ENCODE measurements around the gene SVIL. TPM values are rescaled to one million over a fixed set of nuclear protein-coding genes. Genes with fewer than 3 reads are reported as not detected.
"Not testable (repeated sequence)": the region's sequence is repeated elsewhere in the genome, so short reads cannot be mapped to it uniquely, and the experiment has no call there.

Gene SVIL
- polyA plus RNA-seq, 4 donors, result 6.7 to 26.4 (median 9.8) TPM

DNA sequence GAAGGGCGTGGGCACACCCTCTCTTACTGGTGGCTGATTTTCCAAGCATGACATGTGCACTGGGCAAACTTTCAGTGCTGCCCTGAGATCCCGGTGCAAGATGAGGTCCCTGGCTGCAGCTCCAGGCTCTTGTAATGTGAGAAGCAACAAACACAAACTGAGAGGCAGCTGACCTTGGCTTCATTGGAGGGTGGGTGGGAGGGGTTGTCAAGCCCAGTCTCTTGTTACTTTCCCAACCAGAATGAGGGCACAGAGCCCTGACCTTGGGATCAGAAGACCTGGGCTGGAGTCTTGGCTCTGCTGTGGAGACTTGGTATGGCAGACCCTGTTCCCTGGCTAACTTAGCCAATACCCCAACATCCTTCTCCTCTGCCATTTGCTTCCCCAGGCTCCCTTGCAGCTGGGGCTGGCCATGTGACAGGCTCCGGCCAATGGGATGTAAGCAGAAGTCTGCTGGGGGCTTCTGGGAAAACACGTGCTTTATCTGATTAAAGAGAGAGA, 170.1 kb downstream of the SVIL start:
- H3K4me3 ChIP-seq (ENCODE audit: low read depth in 1 of 3, low read length in 3 of 3); H3K27me3 ChIP-seq (ENCODE audit: control insufficient read depth in 3 of 3, insufficient read depth in 3 of 3, low read length in 3 of 3); DNase-seq; H3K27ac ChIP-seq (ENCODE audit: low read depth in 1 of 3, low read length in 2 of 3); H3K4me1 ChIP-seq (ENCODE audit: control insufficient read depth in 3 of 3, insufficient read depth in 2 of 3, low read depth in 1 of 3, low read length in 2 of 3); H3K9me3 ChIP-seq (ENCODE audit: control insufficient read depth in 2 of 2, insufficient read depth in 1 of 2, low read depth in 1 of 2, low read length in 1 of 2); FAIRE-seq: not testable (repeated sequence)
- WGBS, 3 donors, result 66 to 74% (median 70%) methylated on average over 4 of the region's 4 CpGs
- peaks cover 5 to 55% (median 6%) of the 10 kb centered on the region in 3 donors for H3K36me3 ChIP-seq (ENCODE audit: control insufficient read depth in 3 of 3, insufficient read depth in 2 of 3, low read depth in 1 of 3, low read length in 3 of 3)

DNA sequence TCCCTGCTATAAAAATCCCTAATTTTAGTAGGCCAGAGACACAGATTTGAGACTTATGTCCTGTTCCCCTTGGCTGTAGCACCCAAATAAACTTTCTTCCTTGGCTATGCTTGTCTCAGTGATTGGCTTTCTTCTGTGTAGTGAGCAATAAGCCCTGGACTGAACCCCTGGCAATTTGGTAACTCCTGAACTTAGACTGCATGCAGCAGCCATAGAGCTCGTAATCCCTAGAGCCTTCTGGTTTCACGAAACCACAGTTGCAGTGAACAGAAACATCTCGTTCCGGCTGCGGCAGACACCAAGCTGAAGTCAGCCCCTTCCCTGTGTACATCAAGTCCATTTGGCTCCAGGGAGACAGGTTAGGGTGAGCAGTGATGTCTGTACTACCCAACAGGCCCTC, 173.7 kb downstream of the SVIL start:
- Histone ChIP-seq H3K4me3 (ENCODE audit: low read depth in 1 of 3, low read length in 3 of 3) (no peak overlapping the region), H3K27me3 (ENCODE audit: control insufficient read depth in 3 of 3, insufficient read depth in 3 of 3, low read length in 3 of 3) (no peaks in the 10 kb centered on the region), H3K9me3 (ENCODE audit: control insufficient read depth in 2 of 2, insufficient read depth in 1 of 2, low read depth in 1 of 2, low read length in 1 of 2) (peaks cover 0 to 8% of the 10 kb centered on the region in 2 donors), H3K27ac (ENCODE audit: low read depth in 1 of 3, low read length in 2 of 3) (no peak overlapping the region), H3K36me3 (ENCODE audit: control insufficient read depth in 3 of 3, insufficient read depth in 2 of 3, low read depth in 1 of 3, low read length in 3 of 3) (peaks cover 3 to 54% (median 6%) of the 10 kb centered on the region in 3 donors), H3K4me1 (ENCODE audit: control insufficient read depth in 3 of 3, insufficient read depth in 2 of 3, low read depth in 1 of 3, low read length in 2 of 3) (no peaks in the 10 kb centered on the region)
- FAIRE-seq (no peak), DNase-seq (no peak)
- 73 to 90% (median 78%) methylated on average over 5 of the region's 5 CpGs for WGBS, 3 donors

DNA sequence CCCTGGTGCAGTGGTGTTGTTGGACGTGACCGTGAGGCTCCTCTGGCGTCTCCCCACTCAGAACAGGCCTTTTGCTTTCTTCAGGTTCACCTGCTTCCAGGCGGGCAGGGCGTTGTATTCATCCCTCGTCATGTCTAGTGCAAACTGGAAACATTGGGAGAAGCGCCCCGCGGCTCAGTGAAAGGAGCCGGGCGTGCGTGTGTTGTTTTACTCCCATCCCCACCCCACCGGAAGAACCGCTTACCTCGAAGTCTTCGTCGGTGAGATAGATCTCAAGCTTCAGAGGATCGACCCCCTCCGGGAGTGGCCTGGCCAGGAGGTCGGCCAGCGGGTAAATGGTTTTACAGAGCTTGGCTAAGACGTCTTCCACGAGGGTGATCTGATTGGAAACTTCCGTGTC, 176.6 kb downstream of the SVIL start:
- DNase-seq; H3K4me3 ChIP-seq (ENCODE audit: low read depth in 1 of 3, low read length in 3 of 3); H3K9me3 ChIP-seq (ENCODE audit: control insufficient read depth in 2 of 2, insufficient read depth in 1 of 2, low read depth in 1 of 2, low read length in 1 of 2); H3K27ac ChIP-seq (ENCODE audit: low read depth in 1 of 3, low read length in 2 of 3); H3K27me3 ChIP-seq (ENCODE audit: control insufficient read depth in 3 of 3, insufficient read depth in 3 of 3, low read length in 3 of 3); FAIRE-seq; H3K4me1 ChIP-seq (ENCODE audit: control insufficient read depth in 3 of 3, insufficient read depth in 2 of 3, low read depth in 1 of 3, low read length in 2 of 3): not testable (repeated sequence)
- peaks cover 3 to 37% (median 4%) of the 10 kb centered on the region in 3 donors for H3K36me3 ChIP-seq (ENCODE audit: control insufficient read depth in 3 of 3, insufficient read depth in 2 of 3, low read depth in 1 of 3, low read length in 3 of 3)
- 86 to 94% (median 93%) methylated on average over 24 of the region's 24 CpGs for WGBS, 3 donors

DNA sequence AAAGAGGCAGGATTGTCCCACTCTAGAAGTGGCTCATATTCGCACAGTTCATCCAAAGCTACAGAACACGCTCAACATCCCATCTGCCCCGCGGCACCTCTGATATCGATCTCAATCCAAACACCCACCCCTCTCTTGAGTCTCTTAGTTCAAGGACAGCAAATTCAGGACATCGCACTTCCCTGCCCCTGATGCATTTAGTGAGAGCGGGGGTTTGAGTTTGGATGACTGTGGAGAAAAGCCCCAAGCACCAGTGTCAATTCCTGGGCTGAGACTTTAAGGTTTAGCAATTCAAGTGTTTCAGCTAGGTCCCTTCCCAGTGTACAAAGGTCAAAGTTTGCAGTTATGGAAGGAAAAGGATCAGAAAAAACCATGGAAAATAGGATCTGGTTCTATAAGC, 179.7 kb downstream of the SVIL start:
- 91 to 95% (median 94%) methylated on average over 7 of the region's 7 CpGs for WGBS, 3 donors
- no peak overlapping the region for H3K27ac ChIP-seq (ENCODE audit: low read depth in 1 of 3, low read length in 2 of 3)
- peaks cover 0 to 23% (median 0%) of the 10 kb centered on the region in 3 donors for H3K36me3 ChIP-seq (ENCODE audit: control insufficient read depth in 3 of 3, insufficient read depth in 2 of 3, low read depth in 1 of 3, low read length in 3 of 3)
- no peaks in the 10 kb centered on the region for H3K4me1 ChIP-seq (ENCODE audit: control insufficient read depth in 3 of 3, insufficient read depth in 2 of 3, low read depth in 1 of 3, low read length in 2 of 3)
- H3K27me3 ChIP-seq (ENCODE audit: control insufficient read depth in 3 of 3, insufficient read depth in 3 of 3, low read length in 3 of 3), result no peaks in the 10 kb centered on the region
- DNase-seq, result peak in 1 of 2 donors; percentile 11
- FAIRE-seq, result no peak
- H3K4me3 ChIP-seq (ENCODE audit: low read depth in 1 of 3, low read length in 3 of 3), result no peak overlapping the region
- peaks cover 0 to 1% of the 10 kb centered on the region in 2 donors for H3K9me3 ChIP-seq (ENCODE audit: control insufficient read depth in 2 of 2, insufficient read depth in 1 of 2, low read depth in 1 of 2, low read length in 1 of 2)

DNA sequence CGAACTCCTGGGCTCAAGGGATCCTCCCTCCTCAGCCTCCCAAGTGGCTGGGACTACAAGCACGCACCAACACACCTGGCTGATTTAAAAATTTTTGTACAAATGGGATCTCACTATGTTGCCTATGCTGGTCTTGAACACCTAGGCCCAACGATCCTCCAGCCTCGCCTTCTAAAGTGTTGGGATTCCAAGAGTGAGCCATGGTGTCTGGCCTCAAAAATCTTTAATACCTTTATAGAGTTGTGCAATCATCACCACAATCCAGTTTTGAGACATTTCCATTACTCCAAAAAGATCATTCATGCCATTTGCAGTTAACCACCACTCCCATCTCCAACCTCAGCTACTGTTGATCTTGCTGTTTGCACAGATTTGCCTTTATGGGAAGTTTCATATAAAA, 180.5 kb downstream of the SVIL start:
- no peak overlapping the region for H3K27ac ChIP-seq (ENCODE audit: low read depth in 1 of 3, low read length in 2 of 3)
- H3K36me3 ChIP-seq (ENCODE audit: control insufficient read depth in 3 of 3, insufficient read depth in 2 of 3, low read depth in 1 of 3, low read length in 3 of 3), result peaks cover 0 to 17% (median 0%) of the 10 kb centered on the region in 3 donors
- DNase-seq (no peak), FAIRE-seq (no peak)
- H3K27me3 ChIP-seq (ENCODE audit: control insufficient read depth in 3 of 3, insufficient read depth in 3 of 3, low read length in 3 of 3), result no peaks in the 10 kb centered on the region
- no peak overlapping the region for H3K4me3 ChIP-seq (ENCODE audit: low read depth in 1 of 3, low read length in 3 of 3)
- 69 to 81% (median 71%) methylated on average over 4 of the region's 4 CpGs for WGBS, 3 donors
- no peaks in the 10 kb centered on the region for H3K4me1 ChIP-seq (ENCODE audit: control insufficient read depth in 3 of 3, insufficient read depth in 2 of 3, low read depth in 1 of 3, low read length in 2 of 3)
- no peaks in the 10 kb centered on the region for H3K9me3 ChIP-seq (ENCODE audit: control insufficient read depth in 2 of 2, insufficient read depth in 1 of 2, low read depth in 1 of 2, low read length in 1 of 2)

DNA sequence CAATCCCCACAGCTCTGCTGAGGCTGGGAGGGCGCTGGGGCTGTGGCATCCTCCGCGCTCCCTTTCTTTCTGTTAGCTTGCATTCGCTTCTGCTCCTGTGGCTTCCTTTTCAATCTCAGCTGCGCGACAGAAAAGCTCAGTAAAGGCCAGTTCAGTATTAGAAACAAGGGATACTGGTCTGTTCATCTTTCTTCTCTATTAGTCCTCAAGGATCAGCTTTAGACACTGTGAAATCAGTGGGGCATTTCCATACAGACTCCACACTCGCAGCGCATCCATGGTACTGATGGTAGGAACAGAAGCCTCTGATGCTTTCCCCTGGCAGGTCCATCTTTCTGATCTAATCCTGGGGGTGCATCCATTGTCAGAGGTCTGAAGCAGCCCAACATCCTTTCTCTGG, 182.2 kb downstream of the SVIL start:
- DNase-seq (no peak), FAIRE-seq (no peak)
- WGBS, 3 donors, result 95 to 98% (median 98%) methylated on average over 8 of the region's 8 CpGs
- Histone ChIP-seq H3K36me3 (ENCODE audit: control insufficient read depth in 3 of 3, insufficient read depth in 2 of 3, low read depth in 1 of 3, low read length in 3 of 3) (peaks cover 0 to 11% (median 0%) of the 10 kb centered on the region in 3 donors), H3K27me3 (ENCODE audit: control insufficient read depth in 3 of 3, insufficient read depth in 3 of 3, low read length in 3 of 3) (no peaks in the 10 kb centered on the region), H3K27ac (ENCODE audit: low read depth in 1 of 3, low read length in 2 of 3) (no peak overlapping the region), H3K9me3 (ENCODE audit: control insufficient read depth in 2 of 2, insufficient read depth in 1 of 2, low read depth in 1 of 2, low read length in 1 of 2) (no peaks in the 10 kb centered on the region), H3K4me1 (ENCODE audit: control insufficient read depth in 3 of 3, insufficient read depth in 2 of 3, low read depth in 1 of 3, low read length in 2 of 3) (no peaks in the 10 kb centered on the region), H3K4me3 (ENCODE audit: low read depth in 1 of 3, low read length in 3 of 3) (no peak overlapping the region)

DNA sequence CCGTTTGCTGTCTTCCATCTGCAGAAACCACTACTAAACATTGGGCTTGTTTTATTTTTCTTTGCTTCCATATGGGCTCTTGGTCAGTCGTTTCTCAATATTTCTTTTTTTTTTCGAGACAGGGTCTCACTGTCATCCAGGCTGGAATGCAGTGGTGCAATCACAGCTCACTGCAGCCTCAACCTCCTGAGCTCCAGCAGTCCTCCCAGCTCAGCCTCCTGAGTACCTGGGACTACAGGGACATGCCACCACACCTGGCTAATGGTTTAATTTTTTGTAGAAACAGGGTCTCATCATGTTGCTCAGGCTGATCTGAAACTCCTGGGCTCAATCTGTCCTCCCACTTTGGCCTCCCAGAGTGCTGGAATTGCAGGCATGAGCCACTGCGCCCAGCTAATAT, 182.8 kb downstream of the SVIL start:
- Histone ChIP-seq H3K27ac (ENCODE audit: low read depth in 1 of 3, low read length in 2 of 3) (no peak overlapping the region), H3K9me3 (ENCODE audit: control insufficient read depth in 2 of 2, insufficient read depth in 1 of 2, low read depth in 1 of 2, low read length in 1 of 2) (no peaks in the 10 kb centered on the region), H3K4me3 (ENCODE audit: low read depth in 1 of 3, low read length in 3 of 3) (no peak overlapping the region), H3K27me3 (ENCODE audit: control insufficient read depth in 3 of 3, insufficient read depth in 3 of 3, low read length in 3 of 3) (no peaks in the 10 kb centered on the region), H3K4me1 (ENCODE audit: control insufficient read depth in 3 of 3, insufficient read depth in 2 of 3, low read depth in 1 of 3, low read length in 2 of 3) (no peaks in the 10 kb centered on the region), H3K36me3 (ENCODE audit: control insufficient read depth in 3 of 3, insufficient read depth in 2 of 3, low read depth in 1 of 3, low read length in 3 of 3) (peaks cover 0 to 11% (median 0%) of the 10 kb centered on the region in 3 donors)
- 63 to 74% (median 70%) methylated on average over 4 of the region's 4 CpGs for WGBS, 3 donors
- FAIRE-seq, result no peak
- no peak for DNase-seq

DNA sequence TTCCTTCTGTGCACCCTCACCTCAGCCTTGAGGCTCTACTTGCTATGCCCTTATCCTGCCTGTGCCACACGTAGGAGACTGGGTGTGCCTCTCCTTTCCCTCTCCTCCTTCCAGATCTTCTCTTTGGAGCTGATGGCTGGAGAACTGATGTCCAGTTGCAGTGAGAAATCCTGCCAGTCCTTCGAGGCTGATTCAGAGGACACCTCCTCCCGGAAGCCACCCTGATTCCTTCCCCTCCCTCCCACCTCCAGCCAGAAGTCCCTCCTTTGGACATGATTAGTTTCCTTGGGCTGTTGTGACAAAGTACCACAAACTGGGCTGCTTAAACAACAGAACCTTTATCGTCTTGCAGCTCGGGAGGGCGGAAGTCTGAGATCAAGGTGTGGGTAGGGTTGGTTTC, 184.4 kb downstream of the SVIL start:
- Histone ChIP-seq H3K27me3 (ENCODE audit: control insufficient read depth in 3 of 3, insufficient read depth in 3 of 3, low read length in 3 of 3) (no peaks in the 10 kb centered on the region), H3K36me3 (ENCODE audit: control insufficient read depth in 3 of 3, insufficient read depth in 2 of 3, low read depth in 1 of 3, low read length in 3 of 3) (peaks cover 0 to 11% (median 0%) of the 10 kb centered on the region in 3 donors), H3K27ac (ENCODE audit: low read depth in 1 of 3, low read length in 2 of 3) (no peak overlapping the region), H3K4me3 (ENCODE audit: low read depth in 1 of 3, low read length in 3 of 3) (no peak overlapping the region), H3K4me1 (ENCODE audit: control insufficient read depth in 3 of 3, insufficient read depth in 2 of 3, low read depth in 1 of 3, low read length in 2 of 3) (no peaks in the 10 kb centered on the region), H3K9me3 (ENCODE audit: control insufficient read depth in 2 of 2, insufficient read depth in 1 of 2, low read depth in 1 of 2, low read length in 1 of 2) (no peaks in the 10 kb centered on the region)
- DNase-seq, result no peak
- WGBS, 3 donors, result 92 to 95% (median 94%) methylated on average over 6 of the region's 6 CpGs
- FAIRE-seq, result no peak

Measured in small intestine (tissue), 7 donors.